Activated naive CD8-positive, alpha-beta T cell treated with anti-CD3 and anti-CD28 coated beads, Interleukin-2, amount 50 U/mL, for 16 hours (primary cell): ENCODE results near the gene INSR.

Source experiments
- DNase-seq: peaks from one replicate; pipeline ENCODE4 v3.0.0-alpha.2; 2020; ENCODE audit warnings: low read depth, low spot score

Gene INSR

DNA sequence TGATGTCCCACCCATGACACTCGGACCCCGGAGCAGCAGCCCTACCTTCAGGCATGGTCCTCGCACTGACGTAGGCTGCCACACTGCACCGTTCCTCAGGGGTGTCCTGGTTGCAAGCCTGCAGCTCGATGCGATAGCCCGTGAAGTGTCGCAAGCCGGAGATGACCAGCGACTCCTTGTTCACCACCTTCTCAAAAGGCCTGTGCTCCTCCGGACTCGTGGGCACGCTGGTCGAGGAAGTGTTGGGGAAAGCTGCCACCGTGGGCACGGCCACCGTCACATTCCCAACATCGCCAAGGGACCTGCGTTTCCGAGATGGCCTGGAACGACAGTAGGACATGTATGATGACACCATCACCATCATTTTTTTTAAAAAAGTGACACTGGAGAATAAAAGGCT lies 151.4 kb downstream of the INSR start:
- DNase-seq, result no peak

DNA sequence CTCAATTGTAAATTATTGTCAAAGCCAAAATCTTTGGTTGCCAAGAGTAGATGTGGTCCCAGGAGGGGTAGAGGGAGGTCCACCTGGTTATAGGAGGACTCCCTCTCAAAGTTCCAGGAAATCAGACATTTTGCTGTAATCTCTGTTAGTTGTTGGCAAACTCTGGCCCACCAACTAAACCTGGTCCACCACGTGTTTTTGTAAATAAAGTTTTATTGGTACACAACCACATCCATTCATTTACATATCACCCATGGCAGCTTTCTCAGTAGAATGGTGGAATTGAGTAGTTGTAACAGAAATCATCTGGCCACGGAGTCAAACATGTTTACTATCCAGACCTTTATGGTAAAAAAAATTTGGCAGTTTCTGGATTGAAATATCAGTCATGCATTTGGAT lies 154.1 kb downstream of the INSR start:
- DNase-seq, result no peak

DNA sequence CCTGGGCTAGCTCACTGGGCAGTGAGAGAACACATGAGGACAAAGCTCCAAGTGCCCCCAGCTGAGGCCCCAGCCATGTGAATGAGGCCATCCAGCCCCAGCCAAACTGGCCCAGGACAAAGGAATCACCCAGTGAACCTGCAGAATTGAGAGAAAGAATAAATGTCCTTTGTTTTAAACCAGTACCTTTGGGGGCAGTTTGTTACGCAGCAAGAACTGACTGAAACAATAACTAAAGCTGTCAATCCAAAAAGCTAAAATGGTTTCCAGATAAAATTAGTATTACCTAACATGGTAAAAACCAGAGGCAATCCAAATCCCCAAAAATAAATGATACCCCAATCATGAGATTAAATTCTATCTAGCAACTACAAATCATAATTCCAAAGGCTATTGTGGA lies 155.1 kb downstream of the INSR start:
- no peak for DNase-seq

DNA sequence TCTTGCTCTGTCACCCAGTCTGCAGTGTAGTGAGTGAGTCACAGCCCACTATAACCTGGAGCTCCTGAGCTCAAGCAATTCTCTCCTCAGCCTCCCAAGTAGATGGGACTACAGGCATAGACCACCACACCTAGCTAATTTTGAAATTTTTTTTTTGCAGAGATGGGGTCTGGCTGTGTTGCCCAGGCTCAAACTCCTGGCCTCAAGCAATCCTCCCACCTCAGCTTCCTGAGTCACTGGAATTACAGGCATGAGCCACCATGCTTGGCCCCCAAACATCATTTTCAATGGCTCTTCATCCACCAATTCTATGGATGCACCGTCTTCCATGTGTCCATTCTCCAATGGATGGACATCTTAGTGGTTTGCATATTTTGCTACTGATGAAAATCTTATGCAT lies 155.8 kb downstream of the INSR start:
- DNase-seq, result no peak

DNA sequence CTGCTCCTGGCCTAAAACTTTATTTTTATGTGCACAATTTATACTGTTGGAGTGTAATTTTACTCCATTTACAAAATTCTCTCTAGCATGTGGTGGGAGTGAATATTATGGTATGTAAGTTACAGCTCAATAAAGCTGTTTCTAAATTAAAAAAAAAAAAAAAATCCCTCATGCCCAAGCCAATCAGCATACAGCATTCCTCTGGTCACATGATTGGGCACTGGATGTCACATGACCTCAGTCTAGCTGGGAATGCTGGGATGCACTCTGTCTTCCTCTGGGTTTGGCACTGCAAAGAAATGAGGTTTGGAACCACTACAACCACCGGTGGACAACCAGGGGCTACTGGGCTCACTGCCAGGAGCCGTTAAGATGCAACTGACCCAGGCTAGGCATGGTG lies 157.1 kb downstream of the INSR start:
- DNase-seq, result no peak

DNA sequence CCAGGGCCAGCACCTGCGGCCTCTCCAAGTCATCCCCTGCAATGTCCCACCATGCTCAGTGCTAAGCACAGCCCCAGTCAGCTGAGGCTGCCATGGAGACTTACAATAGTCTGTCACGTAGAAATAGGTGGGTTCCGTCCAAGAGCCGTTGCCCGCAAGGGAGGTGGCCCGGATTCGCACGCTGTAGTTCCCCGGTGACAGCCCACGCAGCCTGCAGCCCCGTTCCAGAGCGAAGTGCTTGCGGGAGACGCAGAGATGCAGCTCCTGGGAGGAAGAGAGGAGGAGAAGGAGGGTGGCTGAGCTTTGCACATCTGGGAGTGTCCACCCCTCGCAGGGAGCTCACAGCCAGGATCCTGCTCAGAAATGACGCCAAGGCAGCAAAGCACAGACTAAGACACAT lies 162.2 kb downstream of the INSR start:
- DNase-seq, result no peak

DNA sequence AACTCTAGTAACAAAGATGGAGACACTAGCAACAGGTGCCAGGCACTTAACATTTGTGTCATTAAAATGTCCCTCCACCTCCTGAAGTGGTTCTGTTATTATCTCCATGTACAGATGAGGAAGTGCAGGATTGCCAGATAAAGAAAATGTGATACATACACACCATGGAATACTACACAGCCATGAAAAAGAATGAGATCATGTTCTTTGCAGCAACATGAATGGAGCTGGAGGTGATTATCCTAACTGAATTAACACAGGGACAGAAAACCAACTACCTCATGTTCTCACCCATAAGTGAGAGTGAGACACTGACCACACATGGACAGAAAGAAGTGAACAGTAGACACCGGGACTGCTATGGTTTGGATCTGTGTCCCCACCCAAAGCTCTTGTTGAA lies 164.2 kb downstream of the INSR start:
- no peak for DNase-seq

DNA sequence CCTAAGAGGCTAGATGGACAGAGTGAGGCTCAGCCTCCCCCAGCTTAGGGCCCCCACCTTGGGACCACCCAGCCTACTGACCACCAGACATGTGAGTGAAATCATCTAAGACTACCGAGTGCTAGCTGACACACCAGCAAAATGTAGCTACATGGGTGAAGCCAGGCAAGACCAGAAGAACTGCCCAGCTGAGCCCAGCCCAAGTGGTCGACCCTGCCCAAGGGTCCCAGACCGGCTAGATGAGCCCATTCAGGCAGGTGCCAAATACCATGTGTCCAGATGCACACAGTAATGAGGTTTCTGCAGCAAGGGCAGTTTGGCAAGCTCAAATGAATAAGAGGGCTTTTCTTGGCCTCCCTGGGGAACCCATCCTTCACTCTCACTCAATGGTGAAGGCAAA lies 168.1 kb downstream of the INSR start:
- DNase-seq, result no peak

DNA sequence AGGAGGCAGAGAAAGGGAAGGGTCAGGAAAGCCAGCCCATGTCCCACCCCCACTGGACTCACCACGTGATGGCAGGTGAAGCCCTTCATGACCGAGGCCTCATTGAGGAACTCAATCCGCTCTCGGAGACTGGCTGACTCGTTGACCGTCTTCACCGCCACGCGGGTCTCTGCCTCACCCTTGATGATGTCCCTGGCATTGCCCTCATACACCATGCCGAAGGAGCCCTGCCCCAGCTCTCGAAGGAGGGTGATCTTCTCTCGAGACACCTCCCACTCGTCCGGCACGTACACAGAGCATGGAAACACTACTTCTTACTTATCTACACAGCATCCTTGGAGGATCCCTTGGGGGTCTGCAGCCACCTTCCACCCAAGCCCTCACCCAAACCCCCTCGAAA lies 169.0 kb downstream of the INSR start:
- DNase-seq, result no peak

DNA sequence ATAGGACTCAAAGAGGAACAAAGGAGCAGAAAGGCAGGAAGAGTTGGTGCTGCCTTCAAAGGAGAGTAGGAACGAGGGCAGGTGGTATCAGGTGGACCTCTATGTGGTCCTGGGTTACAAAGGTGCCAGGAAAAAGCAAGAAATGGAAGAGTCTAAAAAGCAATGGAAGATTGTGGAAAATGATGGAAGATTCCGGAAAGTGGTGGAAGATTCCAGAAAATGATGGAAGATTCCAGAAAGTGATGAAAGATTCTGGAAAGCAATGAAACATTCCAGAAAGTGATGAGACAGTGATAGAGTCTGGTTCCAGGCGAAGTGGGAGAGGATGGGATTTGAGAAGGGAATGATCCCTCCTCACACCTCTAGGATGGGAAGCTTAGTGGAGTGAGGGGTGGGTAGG lies 169.4 kb downstream of the INSR start:
- DNase-seq, result no peak

DNA sequence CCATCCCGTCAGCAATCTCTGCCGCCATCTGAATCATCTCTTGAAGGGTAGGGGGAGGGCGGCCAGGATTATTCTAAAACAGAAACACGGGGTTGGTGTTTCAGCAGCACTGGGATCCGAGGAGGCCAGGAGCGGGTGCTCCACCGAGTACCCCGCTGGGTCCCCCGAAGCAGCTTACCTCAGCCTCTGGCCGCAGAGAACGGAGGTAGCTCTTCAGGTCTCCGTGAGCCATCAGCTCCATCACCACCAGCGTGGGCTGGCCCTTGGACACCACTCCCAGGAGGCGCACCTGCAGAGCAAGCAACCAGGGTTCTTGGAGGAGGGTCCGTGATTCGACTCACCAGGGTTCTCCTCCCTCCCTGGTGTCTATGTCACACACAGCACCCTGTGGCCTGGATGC lies 171.5 kb downstream of the INSR start:
- no peak for DNase-seq

DNA sequence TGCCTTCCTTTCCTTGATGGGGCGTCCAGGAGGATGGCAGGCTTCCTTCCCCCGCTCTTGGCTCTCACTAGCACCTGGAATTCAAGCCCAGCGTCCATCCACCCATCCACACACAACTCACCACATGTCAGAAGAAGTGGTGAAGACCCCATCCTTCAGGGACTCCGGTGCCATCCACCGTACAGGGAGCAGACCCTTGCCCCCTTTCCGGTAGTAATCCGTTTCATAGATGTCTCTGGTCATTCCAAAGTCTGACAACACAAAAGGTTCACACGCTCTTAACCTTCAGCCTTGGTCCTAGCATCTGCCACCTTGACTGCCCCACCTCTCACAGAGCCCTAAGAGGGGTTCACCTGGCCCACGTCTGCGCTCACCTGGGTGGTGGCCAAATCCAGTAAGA lies 173.7 kb downstream of the INSR start:
- DNase-seq, result no peak

DNA sequence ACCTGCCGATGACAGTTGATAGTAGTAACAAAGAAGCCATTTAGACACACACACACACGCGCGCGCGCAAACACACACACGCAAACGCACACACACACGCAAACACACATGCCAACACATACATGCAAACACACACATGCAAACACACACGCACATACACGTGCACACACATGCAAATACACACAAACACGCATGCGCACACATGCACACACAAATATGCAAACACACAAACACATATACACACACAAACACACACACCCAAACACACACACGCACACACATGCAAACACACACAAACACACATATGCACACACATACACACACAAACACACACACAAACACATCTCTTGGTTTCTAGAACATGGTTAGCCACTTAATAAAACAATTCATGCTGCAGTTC lies 174.6 kb downstream of the INSR start:
- no peak for DNase-seq

DNA sequence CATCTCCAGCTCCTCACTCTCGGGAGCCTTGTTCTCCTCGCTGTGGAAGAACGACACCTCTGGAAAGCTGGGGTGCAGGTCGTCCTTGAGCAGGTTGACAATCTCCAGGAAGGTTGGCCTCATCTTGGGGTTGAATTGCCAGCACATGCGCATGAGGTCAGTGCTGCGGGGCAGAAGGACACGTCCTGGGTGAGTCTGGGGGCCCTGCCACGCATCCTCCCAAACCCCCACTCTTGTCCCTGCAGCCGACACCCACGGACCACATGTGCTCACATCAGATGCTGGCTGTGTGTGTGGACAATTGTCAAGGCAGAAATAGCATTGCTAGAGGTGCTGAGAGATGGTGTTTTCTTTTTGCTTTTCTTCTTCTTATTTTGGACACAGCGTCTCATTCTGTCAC lies 177.0 kb downstream of the INSR start:
- DNase-seq, result no peak

DNA sequence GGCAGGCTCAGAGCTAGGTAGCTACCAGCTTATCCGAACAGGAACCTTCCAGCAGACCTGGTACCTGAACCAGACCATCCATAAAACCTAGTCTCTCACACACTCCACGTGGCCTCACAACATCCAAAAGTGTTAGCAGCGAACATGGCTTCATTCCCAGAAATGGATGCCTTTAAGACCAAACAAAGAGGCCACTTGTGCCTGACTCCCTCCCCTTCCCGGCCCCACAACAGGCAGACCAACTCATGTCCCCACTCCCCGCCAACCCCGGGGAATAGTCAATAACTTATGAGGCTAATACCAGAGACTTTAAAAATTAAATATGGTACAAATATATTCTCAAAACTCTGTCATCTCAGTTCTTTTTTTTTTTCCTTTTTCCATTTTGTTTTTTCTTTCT lies 178.5 kb downstream of the INSR start:
- no peak for DNase-seq

DNA sequence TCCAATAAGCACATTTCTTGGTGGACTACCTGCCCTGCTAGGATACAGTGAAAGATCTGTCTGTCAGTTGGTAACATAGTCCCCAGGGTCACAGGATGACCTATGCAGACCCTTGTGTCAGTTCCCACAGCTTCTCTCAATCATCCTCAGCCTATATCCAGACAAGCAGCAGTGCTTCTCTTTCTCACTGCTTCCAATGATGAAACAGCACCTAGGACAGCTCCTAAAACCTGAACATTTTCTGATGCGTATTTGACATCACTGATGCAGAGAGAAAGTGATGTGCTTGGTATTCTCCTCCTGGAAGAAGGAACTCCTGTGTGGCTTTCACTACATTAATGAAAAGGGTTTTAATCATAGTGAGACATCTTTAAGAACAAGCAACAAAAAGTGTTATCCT lies 181.0 kb downstream of the INSR start:
- no peak for DNase-seq

DNA sequence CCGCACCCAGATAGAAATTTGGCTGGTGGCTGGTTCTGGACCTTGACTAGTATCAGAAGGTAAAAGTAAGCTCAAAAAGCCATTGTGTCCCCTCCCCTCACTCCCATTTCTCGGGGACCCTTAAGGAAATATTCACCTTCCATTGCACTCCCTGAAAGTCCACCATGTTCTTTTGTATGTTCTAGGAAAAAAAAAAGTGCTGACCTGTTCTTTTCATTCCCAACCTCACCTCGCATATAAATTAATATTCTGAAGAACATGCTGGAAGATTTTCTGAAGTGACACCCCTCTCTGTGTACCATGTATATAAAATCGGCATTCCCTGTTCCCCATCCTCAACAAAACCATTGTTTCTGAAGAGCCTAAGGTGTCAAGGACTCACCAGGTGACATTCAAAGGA lies 181.5 kb downstream of the INSR start:
- DNase-seq, result no peak

DNA sequence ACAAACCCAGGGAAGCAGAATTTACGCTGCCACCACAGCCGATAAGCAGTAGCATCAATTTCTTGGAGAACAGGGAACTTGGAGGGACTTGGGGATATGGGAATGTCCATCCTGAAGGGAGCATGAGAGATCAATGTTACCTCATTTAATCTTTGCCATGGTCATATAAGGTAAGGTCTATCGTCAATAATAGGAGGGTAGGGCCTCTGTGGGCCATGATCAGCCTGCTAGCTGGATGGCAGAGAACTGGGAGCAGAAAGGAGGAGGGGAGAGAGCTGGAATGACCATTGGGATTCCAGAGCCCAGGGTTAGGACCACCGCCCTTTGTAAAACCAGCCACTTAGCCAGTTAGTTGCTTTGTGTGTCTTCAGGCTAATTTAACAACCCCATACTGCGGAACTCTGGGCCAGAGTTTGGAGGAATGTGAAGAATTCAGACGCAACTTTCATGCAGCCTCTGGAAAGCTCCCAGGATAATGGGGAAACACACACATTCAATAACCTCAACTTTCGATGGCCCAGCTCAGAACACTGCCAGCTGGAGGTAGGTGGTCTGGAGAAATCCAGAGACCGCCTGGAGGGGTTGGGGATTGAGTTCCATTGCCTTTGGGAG lies 184.4 kb downstream of the INSR start:
- DNase-seq, result no peak

DNA sequence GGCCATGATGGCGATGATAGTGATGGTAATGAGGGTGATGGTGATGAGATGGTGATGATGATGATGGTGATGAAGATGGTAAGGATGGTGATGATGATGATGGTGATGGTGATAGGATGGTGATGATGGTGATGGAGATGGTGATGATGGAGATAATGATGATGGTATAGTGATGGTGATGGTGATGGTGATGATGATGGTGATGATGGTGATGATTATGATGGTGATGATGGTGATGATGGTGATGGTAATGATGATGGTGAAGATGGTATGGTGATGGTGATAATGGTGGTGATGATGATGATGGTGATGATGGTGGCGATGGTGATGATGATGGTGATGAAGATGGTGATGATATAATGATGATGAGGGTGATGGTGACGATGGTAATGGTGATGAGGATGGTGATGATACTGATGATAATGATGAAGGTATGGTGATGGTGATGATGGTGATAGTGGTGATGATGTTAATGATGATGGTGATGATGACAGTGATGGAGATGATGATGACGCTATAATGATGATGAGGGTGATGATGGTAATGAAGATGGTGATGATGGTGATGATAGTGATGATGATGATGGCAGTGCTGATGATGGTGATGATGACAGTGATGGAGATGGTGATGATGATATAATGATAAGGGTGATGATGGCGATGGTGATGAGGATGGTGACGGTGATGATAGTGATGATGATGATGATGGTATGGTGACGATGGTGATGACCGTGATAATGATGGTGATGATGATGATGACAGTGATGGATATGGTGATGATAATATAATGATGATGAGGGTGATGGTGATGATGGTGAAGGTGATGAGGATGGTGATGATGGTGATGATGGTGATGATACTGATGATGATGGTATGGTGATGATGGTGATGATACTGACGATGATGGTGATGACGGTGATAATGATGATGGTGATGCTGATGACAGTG lies 187.2 kb downstream of the INSR start:
- no peak for DNase-seq

DNA sequence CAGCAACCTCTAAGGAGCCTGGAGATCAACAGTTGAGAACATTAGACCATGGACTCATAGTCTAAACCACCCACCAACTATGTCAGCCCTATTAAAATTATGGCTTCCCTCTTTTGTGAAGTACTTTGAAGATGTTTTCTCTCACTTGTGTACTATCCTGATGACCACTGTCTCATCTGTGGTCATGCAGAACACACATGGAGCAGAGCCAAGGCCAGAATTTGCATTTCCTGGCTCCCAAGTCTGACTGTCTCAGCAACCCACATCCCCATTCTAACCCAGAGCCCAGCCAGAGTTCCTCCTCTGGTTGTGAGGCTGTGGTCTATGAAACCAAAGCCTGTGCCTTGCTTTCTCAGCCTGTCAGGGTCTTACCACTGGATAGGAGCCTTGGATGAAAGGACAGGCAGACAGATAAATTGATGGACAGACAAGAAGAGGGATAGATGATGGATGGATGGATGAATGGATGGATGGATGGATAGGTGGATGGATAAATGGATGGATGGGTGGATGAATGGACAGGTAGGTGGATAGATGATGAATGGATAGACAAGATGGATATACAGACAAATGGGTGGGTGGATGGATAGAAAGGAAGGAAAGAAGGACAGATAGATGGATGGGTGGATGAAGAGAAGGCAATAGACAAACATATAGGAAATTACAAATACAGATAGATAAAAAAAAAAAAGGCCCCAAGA lies 189.3 kb downstream of the INSR start:
- no peak for DNase-seq

DNA sequence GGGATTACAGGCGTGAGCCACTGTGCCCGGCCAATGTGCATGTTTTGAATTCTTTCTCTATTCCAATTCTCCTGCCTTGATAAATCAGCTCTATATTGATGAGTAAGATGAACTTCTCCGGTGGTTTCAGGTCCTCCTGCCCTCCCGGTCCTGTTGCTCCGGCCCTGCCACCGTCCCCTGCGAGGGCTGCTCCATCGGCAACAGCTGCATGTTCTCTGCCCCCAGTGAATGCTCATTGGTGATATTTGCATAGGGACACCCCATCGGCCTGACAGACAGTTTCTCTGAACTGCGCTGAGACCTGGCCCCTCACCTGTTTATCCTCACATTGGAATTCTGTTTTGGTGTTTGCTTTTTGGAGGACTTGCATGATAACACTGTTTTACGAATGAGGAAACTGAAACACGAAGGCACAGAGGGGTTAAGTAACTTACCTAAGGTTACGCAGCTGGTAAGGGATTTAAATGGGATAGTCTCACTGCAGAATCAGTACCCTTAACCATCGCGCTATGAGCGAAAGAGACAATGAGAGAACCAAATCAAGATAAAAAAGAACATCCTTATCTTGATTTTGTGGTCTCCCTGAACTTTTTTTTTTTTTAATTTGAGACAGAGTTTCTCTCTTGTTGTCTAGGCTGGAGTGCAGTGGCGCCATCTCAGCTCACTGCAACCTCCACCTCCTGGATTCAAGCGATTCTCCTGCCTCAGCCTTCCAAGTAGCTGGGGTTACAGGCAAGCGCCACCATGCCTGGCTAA lies 192.5 kb downstream of the INSR start:
- no peak for DNase-seq

DNA sequence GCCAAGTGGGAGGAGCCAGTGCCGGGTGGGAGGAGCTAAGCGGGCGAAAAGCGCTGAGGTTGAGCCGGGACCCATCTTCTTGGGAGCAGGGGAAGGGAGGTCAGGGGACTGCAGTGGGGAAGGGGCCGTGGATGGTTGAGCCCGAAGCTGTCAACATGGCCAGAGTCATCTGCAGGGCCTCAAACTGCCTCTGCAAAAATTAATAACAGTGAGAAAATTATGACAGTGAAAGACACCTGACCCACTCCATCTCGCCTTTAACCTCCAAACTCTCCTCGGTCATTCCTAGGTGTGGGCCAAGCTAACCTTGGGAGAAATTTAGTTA lies 194.7 kb downstream of the INSR start:
- DNase-seq, result peak; percentile 55
